Measurements from ENCODE around the gene MAP3K14. TPM values are rescaled to one million over a fixed set of nuclear protein-coding genes. Genes with fewer than 3 reads are reported as not detected.

The MAP3K14 gene
- total RNA-seq, 1 experiment from 2014 or later, result 16.4 TPM

- Histone ChIP-seq H3K27me3 (ENCODE audit: insufficient read depth, low read length) (no peaks in the 10 kb centered on the region), H3K4me1 (ENCODE audit: control insufficient read depth in 1 of 2, insufficient read depth in 2 of 2, low read length in 2 of 2) (no peaks in the 10 kb centered on the region), H3K9me2 (ENCODE audit: insufficient read depth) (no peaks in the 10 kb centered on the region), H4K20me1 (ENCODE audit: insufficient read depth) (no peaks in the 10 kb centered on the region), H3K27ac (ENCODE audit: low read depth, low read length) (no peak overlapping the region), H3K79me2 (ENCODE audit: insufficient read depth, low read length) (no peaks in the 10 kb centered on the region), H2AFZ (ENCODE audit: low read depth, low read length, poor library complexity, severe bottlenecking) (no peak overlapping the region), H3K4me2 (ENCODE audit: low read length) (no peak overlapping the region), H3K36me3 (ENCODE audit: control insufficient read depth in 1 of 2, insufficient read depth in 2 of 2, low read length in 2 of 2) (no peaks in the 10 kb centered on the region), H3K9ac (ENCODE audit: low read length) (no peak overlapping the region), H3K9me3 (ENCODE audit: control insufficient read depth in 1 of 2, insufficient read depth in 1 of 2, low read depth in 1 of 2, low read length in 2 of 2) (no peaks in the 10 kb centered on the region), H3K4me3 (replicated peaks in 1 of 2; ENCODE audit: low read depth in 1 of 2, low read length in 2 of 2) (no peak overlapping the region)
- CTCF ChIA-PET, result no interaction called here
- POLR2A ChIA-PET, result no interaction called here
- ATAC-seq (no peak), DNase-seq (ENCODE audit: low read depth, low spot score) (no peak)
- RAD21 ChIA-PET (ENCODE audit: low non-redundant PET in 1 of 2, low total read pairs in 2 of 2, uncharacterized antibody in 2 of 2, unreplicated experiment in 2 of 2), result no interaction called here
- TF ChIP-seq, protein P1, sequence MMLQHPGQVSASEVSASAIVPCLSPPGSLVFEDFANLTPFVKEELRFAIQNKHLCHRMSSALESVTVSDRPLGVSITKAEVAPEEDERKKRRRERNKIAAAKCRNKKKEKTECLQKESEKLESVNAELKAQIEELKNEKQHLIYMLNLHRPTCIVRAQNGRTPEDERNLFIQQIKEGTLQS (IDR thresholded peaks at IDR 0.05), result no peak
- TF ChIP-seq EGR1 (IDR thresholded peaks at IDR 0.05; ENCODE audit: low read depth) (no peak), ELF1 (IDR thresholded peaks at IDR 0.05; ENCODE audit: borderline replicate concordance, low read depth) (no peak), FOSL1 (IDR thresholded peaks at IDR 0.05; ENCODE audit: low read depth) (no peak), ZBTB33 (IDR thresholded peaks at IDR 0.05; ENCODE audit: extremely low read depth, insufficient replicate concordance, low read length) (no peak), REST (IDR thresholded peaks at IDR 0.05; ENCODE audit: low read depth) (no peak)
- TF ChIP-seq, protein P2, sequence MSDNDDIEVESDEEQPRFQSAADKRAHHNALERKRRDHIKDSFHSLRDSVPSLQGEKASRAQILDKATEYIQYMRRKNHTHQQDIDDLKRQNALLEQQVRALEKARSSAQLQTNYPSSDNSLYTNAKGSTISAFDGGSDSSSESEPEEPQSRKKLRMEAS (IDR thresholded peaks at IDR 0.05), result no peak
- no TSS peak for BruUV-seq (replicated peaks)
- intact Hi-C loops (cut with micrococcal nuclease), result no loop called here
Observed at GRCh38 chr17:45333702-45334092, 16.9 kb upstream of the MAP3K14 start.

Data from HCT116 (cell line).